Keratinocyte (primary cell): ENCODE measurements around the gene NET1.

Source experiments
- CTCF ChIP-seq, 3 experiments: IDR thresholded peaks in 1 of 3; conservative IDR thresholded peaks in 1 of 3; optimal IDR thresholded peaks in 1 of 3; 2 replicates in 2 of 3; 3 replicates in 1 of 3; pipeline versions ENCODE3 to v1.5.1; 2011; ENCODE audit warnings: low read length in 3 of 3, mild to moderate bottlenecking in 3 of 3, moderate library complexity in 2 of 3, control low read depth in 1 of 3, inconsistent platforms in 1 of 3; ENCODE audit not compliant: insufficient read depth in 2 of 3; ENCODE audit errors: extremely low read depth in 1 of 3
- EZH2 ChIP-seq: IDR thresholded peaks from one replicate; pipeline ENCODE4 v1.6.1; 2012; ENCODE audit warnings: inconsistent platforms, mild to moderate bottlenecking, low read length, moderate library complexity

- no peak for TF ChIP-seq EZH2
- TF ChIP-seq CTCF (optimal IDR thresholded peaks at IDR 0.05 in 1 of 3, IDR thresholded peaks at IDR 0.05 in 1 of 3, conservative IDR thresholded peaks at IDR 0.05 in 1 of 3; ENCODE audit: extremely low read depth in 1 of 3, insufficient read depth in 2 of 3, low read length in 3 of 3), result no peak
These were observed 57.1 kb downstream of the NET1 start for GRCh38 chr10:5469353-5470061.
